Activated CD4-positive, alpha-beta T cell treated with anti-CD3 and anti-CD28 coated beads, Interleukin-2, amount 10 ng/mL, durations not matched to agents 7 days and 5 days (primary cell): ENCODE data around the gene RAMP3. TPM values are rescaled to one million over a fixed set of nuclear protein-coding genes. Genes with fewer than 3 reads are reported as not detected.
"Not testable (repeated sequence)": the region's sequence is repeated elsewhere in the genome, so short reads cannot be mapped to it uniquely, and the experiment has no call there.

Experiments
- CTCF ChIA-PET: fragments of 350-600 bp; sonication (Branson Sonifier 250); formaldehyde crosslinking; loops from one replicate; lab custom pipeline; 2021; ENCODE audit warnings: antibody characterized with exemption; lab: Charles Lee
- POLR2A ChIA-PET: fragments of 350-600 bp; sonication (Branson Sonifier 250); formaldehyde crosslinking; loops from one replicate; lab custom pipeline; 2021; ENCODE audit warnings: antibody characterized with exemption; lab: Charles Lee
- DNase-seq: peaks from one replicate; pipeline ENCODE4 v3.0.0-alpha.2; 2020
- H3K27ac Mint-ChIP-seq: one replicate; pipeline ENCODE4 v1.8.0; 2021; ENCODE audit warnings: mild to moderate bottlenecking, moderate library complexity, mixed read lengths
- H3K27me3 Mint-ChIP-seq: one replicate; pipeline ENCODE4 v1.8.0; 2021; ENCODE audit warnings: mixed read lengths
- H3K36me3 Mint-ChIP-seq: one replicate; pipeline ENCODE4 v1.8.0; 2021; ENCODE audit warnings: low read depth, mixed read lengths
- H3K4me1 Mint-ChIP-seq: one replicate; pipeline ENCODE4 v1.8.0; 2021; ENCODE audit warnings: mixed read lengths
- H3K4me3 Mint-ChIP-seq: one replicate; pipeline ENCODE4 v1.8.0; 2021; ENCODE audit warnings: mild to moderate bottlenecking, moderate library complexity, mixed read lengths
- H3K9me3 Mint-ChIP-seq: one replicate; pipeline ENCODE4 v1.8.0; 2021; ENCODE audit warnings: mixed read lengths
- total RNA-seq, 2 experiments: library from RNA; stranded (reverse); gene quantifications; one replicate each; pipeline ENCODE4 v1.2.3, GENCODE V29; 2021

The RAMP3 gene
- not detected for total RNA-seq

DNA sequence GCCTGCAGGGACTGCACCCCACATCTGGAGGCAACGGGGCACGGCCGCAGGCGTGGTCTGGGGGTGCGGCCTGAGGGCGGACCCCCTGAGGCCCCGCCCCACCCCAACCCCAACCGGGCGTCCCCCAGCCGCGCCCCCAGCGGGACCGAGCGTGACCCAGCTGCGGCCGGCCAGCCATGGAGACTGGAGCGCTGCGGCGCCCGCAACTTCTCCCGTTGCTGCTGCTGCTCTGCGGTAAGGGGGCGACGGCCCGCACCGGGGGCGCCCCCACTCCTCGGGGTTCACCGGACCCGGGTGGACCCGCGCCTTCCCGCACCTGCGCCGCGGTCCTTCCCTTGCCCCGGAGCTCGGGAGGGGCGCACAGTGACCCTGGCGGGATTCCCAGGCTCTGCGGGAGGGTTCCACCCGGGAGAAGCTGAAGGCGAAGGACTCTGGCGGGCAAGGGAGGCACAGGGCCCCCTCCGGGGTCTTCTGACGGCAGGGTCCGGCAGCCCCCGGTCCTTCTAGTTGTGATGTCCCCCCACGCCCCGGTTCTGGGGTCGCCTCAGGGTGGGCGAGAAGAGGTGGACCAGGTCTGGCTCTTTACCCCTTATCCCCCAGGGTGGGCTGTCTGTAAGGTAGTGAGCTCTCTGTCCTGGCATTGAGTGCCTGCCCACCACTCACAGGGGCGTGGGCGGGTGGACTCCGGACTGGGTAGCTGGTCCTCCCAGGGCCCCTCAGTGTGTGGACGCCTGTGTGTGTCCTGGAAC is at the start of gene RAMP3:
RAMP3 (plus strand) TSS at position 139 of the 749 bp plus-strand sequence; CDS start at position 177, 38 bp downstream.
- Mint-ChIP-seq H3K9me3 (no peaks in the 10 kb centered on the region), H3K27ac (no peak within 1 kb of the TSS), H3K27me3 (peaks cover 23% of the 10 kb centered on the region), H3K4me1 (peaks cover 14% of the 10 kb centered on the region), H3K4me3 (no peak within 1 kb of the TSS), H3K36me3 (no peaks in the 10 kb centered on the region)
- CTCF ChIA-PET: interaction anchor here (2.6 kb wide), 1 partner anchor 103 kb away, joined by 12 read pairs; no protein-coding TSS in a partner anchor
- DNase-seq: no peak
- POLR2A ChIA-PET: no interaction called here

GRCh38 chr7:45108863-45109262 is 48.7 kb upstream of the RAMP3 start:
- H3K4me3 Mint-ChIP-seq: peak overlapping the region; percentile 40
- peak overlapping the region; percentile 69 for H3K27ac Mint-ChIP-seq
- CTCF ChIA-PET: no interaction called here
- no peaks in the 10 kb centered on the region for H3K9me3 Mint-ChIP-seq
- H3K4me1 Mint-ChIP-seq: peaks cover 46% of the 10 kb centered on the region
- DNase-seq: no peak
- H3K27me3 Mint-ChIP-seq: peaks cover 4% of the 10 kb centered on the region
- POLR2A ChIA-PET: no interaction called here
- peaks cover 28% of the 10 kb centered on the region for H3K36me3 Mint-ChIP-seq

GRCh38 chr7:45111298-45112223 is 46.0 kb upstream of the RAMP3 start, which contains the start of gene TBRG4:
Gene TBRG4 (minus strand): TSS chr7:45111697. CDS start chr7:45109237, 2,460 bp downstream.
- H3K4me3 Mint-ChIP-seq: peak within 1 kb of the TSS; percentile 82
- H3K27me3 Mint-ChIP-seq: peaks cover 20% of the 10 kb centered on the region
- H3K4me1 Mint-ChIP-seq: peaks cover 41% of the 10 kb centered on the region
- H3K36me3 Mint-ChIP-seq: peaks cover 22% of the 10 kb centered on the region
- POLR2A ChIA-PET: interaction anchor here (0.7 kb wide), 1 partner anchor 131 kb away, joined by 4 read pairs; no protein-coding TSS in a partner anchor
- CTCF ChIA-PET: interaction anchor here (0.8 to 3.6 kb wide), 5 partner anchors 11 to 264 kb away, joined by 3 to 17 read pairs (median 7); partner anchors contain the start of gene H2AZ2
- H3K27ac Mint-ChIP-seq: peak within 1 kb of the TSS; percentile 94
- peak; percentile 95 for DNase-seq
- H3K9me3 Mint-ChIP-seq: no peaks in the 10 kb centered on the region

DNA sequence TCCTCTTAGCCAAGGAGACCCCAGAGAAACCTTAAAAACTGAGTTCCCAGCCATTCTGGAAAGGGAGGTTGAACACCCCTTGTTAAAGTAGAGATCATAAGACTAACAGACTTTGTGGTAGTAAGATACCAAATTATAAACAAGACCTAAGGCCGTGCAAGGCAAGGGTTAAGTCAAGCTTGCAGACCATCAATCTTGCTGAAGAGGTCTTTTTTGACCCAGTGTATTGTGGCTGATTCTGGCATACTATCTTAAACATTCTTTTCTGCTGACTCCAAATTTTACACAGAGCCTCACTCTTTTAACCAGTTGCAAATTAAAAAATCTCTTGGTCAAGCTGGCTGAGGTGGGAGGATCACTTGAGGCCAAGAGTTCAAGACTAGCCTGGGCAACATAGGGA is 44.9 kb upstream of the RAMP3 start:
- Mint-ChIP-seq H3K9me3 (no peaks in the 10 kb centered on the region), H3K27ac (peak overlapping the region; percentile 94), H3K27me3 (peaks cover 22% of the 10 kb centered on the region), H3K4me1 (peaks cover 34% of the 10 kb centered on the region), H3K36me3 (peaks cover 17% of the 10 kb centered on the region), H3K4me3 (peak overlapping the region; percentile 82)
- no peak for DNase-seq
- ChIA-PET CTCF (interaction anchor here (1.6 to 3.6 kb wide), 2 partner anchors 10 to 24 kb away, joined by 7 to 17 read pairs; no protein-coding TSS in a partner anchor), POLR2A (no interaction called here)

DNA sequence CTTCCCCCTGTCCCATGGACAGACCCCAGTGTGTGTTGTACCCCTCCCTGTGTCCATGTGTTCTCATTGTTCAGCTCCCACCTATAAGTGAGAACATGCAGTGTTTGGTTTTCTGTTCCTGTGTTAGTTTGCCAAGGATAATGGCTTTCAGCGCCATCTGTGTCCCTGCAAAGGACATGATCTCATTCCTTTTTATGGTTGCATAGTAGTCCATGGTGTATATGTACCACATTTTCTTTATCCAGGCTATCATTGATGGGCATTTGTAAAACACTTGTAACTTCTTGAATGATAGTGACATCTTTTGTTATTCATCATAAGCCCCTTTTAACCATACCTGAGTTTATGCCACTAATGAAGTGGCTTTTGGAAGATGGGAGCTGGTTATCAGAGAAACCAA is 43.3 kb upstream of the RAMP3 start:
- H3K4me3 Mint-ChIP-seq, H3K36me3 Mint-ChIP-seq, H3K27ac Mint-ChIP-seq, H3K9me3 Mint-ChIP-seq, DNase-seq, POLR2A ChIA-PET: not testable (repeated sequence)
- H3K27me3 Mint-ChIP-seq: peaks cover 22% of the 10 kb centered on the region
- CTCF ChIA-PET: interaction anchor here (1.5 to 1.7 kb wide), 2 partner anchors 22 to 141 kb away, joined by 4 to 7 read pairs; no protein-coding TSS in a partner anchor
- peaks cover 24% of the 10 kb centered on the region for H3K4me1 Mint-ChIP-seq

DNA sequence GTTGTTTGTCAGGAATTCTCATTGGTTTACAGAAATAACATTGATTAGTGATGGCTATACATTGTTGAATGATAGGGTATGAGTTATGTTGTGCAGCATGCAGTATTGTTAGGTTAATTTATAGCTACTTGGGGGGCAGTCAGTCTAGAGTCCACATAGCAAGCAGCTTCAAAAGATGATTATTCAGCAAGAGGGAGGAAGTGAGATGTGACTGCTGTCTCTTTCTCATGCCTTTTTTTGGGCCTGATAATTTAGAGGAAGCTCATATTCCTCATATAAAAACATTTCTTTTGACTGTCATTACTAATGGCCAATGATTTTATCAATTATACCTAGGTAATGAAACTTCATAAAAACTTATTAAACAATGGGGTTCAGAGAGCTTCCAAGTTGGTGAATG is 42.7 kb upstream of the RAMP3 start:
- H3K4me3 Mint-ChIP-seq: no peak overlapping the region
- ChIA-PET POLR2A (interaction anchor here (0.6 kb wide), 1 partner anchor 10 kb away, joined by 3 read pairs; no protein-coding TSS in a partner anchor), CTCF (interaction anchor here (0.6 to 1.7 kb wide), 5 partner anchors 21 to 141 kb away, joined by 3 to 7 read pairs (median 3); partner anchors contain the start of gene MYO1G)
- DNase-seq: no peak
- H3K27ac Mint-ChIP-seq: no peak overlapping the region
- no peaks in the 10 kb centered on the region for H3K9me3 Mint-ChIP-seq
- H3K36me3 Mint-ChIP-seq: peaks cover 3% of the 10 kb centered on the region
- H3K27me3 Mint-ChIP-seq: peaks cover 22% of the 10 kb centered on the region
- peaks cover 21% of the 10 kb centered on the region for H3K4me1 Mint-ChIP-seq

- H3K27ac Mint-ChIP-seq: no peak overlapping the region
- no peak overlapping the region for H3K4me3 Mint-ChIP-seq
- H3K4me1 Mint-ChIP-seq: peaks cover 15% of the 10 kb centered on the region
- ChIA-PET POLR2A (no interaction called here), CTCF (interaction anchor here (0.9 to 1.4 kb wide), 3 partner anchors 9 to 253 kb away, joined by 3 to 5 read pairs (median 3); no protein-coding TSS in a partner anchor)
- DNase-seq: no peak
- no peaks in the 10 kb centered on the region for H3K36me3 Mint-ChIP-seq
- no peaks in the 10 kb centered on the region for H3K9me3 Mint-ChIP-seq
- peaks cover 22% of the 10 kb centered on the region for H3K27me3 Mint-ChIP-seq
Observed at GRCh38 chr7:45116048-45116447, 41.5 kb upstream of the RAMP3 start.

- no peak overlapping the region for H3K27ac Mint-ChIP-seq
Observed at GRCh38 chr7:45117582-45117981, 40.0 kb upstream of the RAMP3 start.

DNA sequence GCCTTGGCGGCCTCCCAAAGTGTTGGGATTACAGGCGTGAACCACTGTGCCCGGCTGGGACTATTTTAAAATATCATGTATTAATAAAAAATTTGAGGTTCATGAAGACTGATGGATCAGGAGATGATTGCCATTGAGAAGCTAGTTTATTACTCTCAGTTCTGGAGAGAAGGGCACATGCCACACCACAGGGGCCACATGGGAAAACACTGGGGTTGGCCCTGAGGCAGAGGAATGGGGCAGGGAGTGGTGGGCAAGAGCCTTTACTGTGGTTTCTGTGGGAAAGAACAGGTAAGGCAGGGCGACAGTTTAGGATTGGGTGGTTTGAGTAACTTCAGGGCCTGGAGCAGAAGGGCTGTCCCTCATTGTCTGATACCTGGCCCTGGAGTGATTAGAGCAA is 39.3 kb upstream of the RAMP3 start:
- no peak for DNase-seq
- ChIA-PET CTCF (interaction anchor here (0.8 to 2.1 kb wide), 2 partner anchors 15 to 18 kb away, joined by 3 to 10 read pairs; no protein-coding TSS in a partner anchor), POLR2A (no interaction called here)
- Mint-ChIP-seq H3K27ac (no peak overlapping the region), H3K36me3 (no peaks in the 10 kb centered on the region), H3K27me3 (peaks cover 21% of the 10 kb centered on the region), H3K4me3 (no peak overlapping the region), H3K4me1 (peaks cover 15% of the 10 kb centered on the region), H3K9me3 (no peaks in the 10 kb centered on the region)

More at GRCh38 chr7:45117582-45117981, 40.0 kb upstream of the RAMP3 start:
- Mint-ChIP-seq H3K36me3 (no peaks in the 10 kb centered on the region), H3K9me3 (no peaks in the 10 kb centered on the region), H3K4me3 (no peak overlapping the region), H3K27me3 (peaks cover 22% of the 10 kb centered on the region), H3K4me1 (peaks cover 13% of the 10 kb centered on the region)
- ChIA-PET POLR2A (no interaction called here), CTCF (interaction anchor here (0.6 to 2.1 kb wide), 3 partner anchors 16 to 331 kb away, joined by 3 to 10 read pairs (median 3); no protein-coding TSS in a partner anchor)
- DNase-seq: no peak

- no peak overlapping the region for H3K4me3 Mint-ChIP-seq
- H3K9me3 Mint-ChIP-seq: no peaks in the 10 kb centered on the region
- H3K4me1 Mint-ChIP-seq: peaks cover 21% of the 10 kb centered on the region
- H3K36me3 Mint-ChIP-seq: no peaks in the 10 kb centered on the region
- CTCF ChIA-PET: interaction anchor here (2.1 kb wide), 1 partner anchor 17 kb away, joined by 10 read pairs; no protein-coding TSS in a partner anchor
- DNase-seq: no peak
- POLR2A ChIA-PET: no interaction called here
- H3K27ac Mint-ChIP-seq: no peak overlapping the region
- H3K27me3 Mint-ChIP-seq: peaks cover 18% of the 10 kb centered on the region
Observed at GRCh38 chr7:45118889-45119331, 38.7 kb upstream of the RAMP3 start.

DNA sequence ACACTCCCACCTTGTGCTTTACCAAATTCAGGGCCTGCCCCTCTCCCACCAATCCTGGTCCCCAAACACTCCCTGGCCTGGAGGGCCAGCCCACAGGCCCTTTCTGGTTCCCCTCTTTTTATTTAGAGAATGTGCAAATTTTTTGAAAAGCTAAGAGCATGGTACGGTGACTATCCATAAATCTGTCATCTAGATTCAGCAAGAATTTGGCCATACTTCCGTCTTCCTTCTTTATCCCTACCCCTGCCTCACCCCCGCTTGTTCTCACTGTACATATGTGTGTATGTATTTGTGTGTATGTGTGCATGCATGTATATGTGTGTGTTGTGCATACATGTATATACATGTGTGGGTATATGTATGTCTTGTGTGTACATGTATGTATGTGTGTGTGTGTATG is 38.0 kb upstream of the RAMP3 start:
- H3K4me3 Mint-ChIP-seq: no peak overlapping the region
- H3K27me3 Mint-ChIP-seq: peaks cover 12% of the 10 kb centered on the region
- H3K27ac Mint-ChIP-seq: no peak overlapping the region
- DNase-seq: no peak
- H3K9me3 Mint-ChIP-seq: no peaks in the 10 kb centered on the region
- H3K4me1 Mint-ChIP-seq: peaks cover 22% of the 10 kb centered on the region
- no peaks in the 10 kb centered on the region for H3K36me3 Mint-ChIP-seq
- ChIA-PET POLR2A (no interaction called here), CTCF (no interaction called here)
